Measurements from ENCODE around the gene TENT5C.

GRCh38 chr1:117565076-117565556, 40.7 kb upstream of the TENT5C start:
- TF ChIP-seq TCF7L2 (IDR thresholded peaks at IDR 0.05; ENCODE audit: borderline replicate concordance, extremely low read depth, insufficient read depth, insufficient read length) (no peak), CEBPB (IDR thresholded peaks at IDR 0.05; ENCODE audit: low read depth) (no peak), EZH2phosphoT487 (IDR thresholded peaks at IDR 0.05; ENCODE audit: borderline replicate concordance) (no peak), REST (IDR thresholded peaks at IDR 0.05; ENCODE audit: low read depth) (no peak), CTCF (IDR thresholded peaks at IDR 0.05 in 2 of 3, conservative IDR thresholded peaks at IDR 0.05 in 1 of 3; ENCODE audit: borderline replicate concordance in 1 of 3, insufficient read depth in 1 of 3, low read depth in 2 of 3, low read length in 2 of 3) (no peak), JUND (IDR thresholded peaks at IDR 0.05) (no peak), POLR2A (IDR thresholded peaks at IDR 0.05; ENCODE audit: borderline replicate concordance, extremely low read depth, insufficient read depth, insufficient read length) (no peak), ZFX (IDR thresholded peaks at IDR 0.05) (no peak), EZH2 (IDR thresholded peaks at IDR 0.05) (no peak), FOSL1 (IDR thresholded peaks at IDR 0.05; ENCODE audit: low read depth) (no peak)
- TF ChIP-seq, protein P1, sequence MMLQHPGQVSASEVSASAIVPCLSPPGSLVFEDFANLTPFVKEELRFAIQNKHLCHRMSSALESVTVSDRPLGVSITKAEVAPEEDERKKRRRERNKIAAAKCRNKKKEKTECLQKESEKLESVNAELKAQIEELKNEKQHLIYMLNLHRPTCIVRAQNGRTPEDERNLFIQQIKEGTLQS (IDR thresholded peaks at IDR 0.05), result no peak
